ENCODE results near the gene NKX6-2. TPM values are rescaled to one million over a fixed set of nuclear protein-coding genes. Genes with fewer than 3 reads are reported as not detected.

NKX6-2 gene
- total and polyA plus RNA-seq, 4 donors: 0.07 to 7.1 TPM; not detected in 2

DNA sequence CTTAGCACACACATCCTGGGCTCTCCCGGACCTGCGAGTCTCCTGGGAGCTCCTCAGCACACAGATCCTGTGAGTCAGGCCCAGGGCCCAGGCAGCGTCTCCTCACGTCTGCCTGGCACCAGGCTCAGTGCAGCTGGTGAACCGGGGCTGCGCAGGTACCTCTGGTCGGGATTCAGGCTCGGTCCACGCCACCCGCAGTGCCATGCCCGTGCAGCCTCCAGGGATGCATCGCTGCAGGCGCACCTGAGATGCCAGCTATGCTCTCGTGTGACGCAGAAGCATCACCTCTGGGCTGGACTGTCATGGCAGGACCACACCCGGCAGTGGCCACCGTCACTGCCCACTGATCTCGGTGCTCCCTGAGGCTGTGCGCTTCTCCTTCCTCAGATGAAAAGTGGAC lies 52.0 kb downstream of the NKX6-2 start:
- H3K4me1 ChIP-seq (ENCODE audit: control insufficient read depth in 4 of 4, insufficient read depth in 4 of 4, low read length in 3 of 4): no peaks in the 10 kb centered on the region
- no peak overlapping the region for H3K27ac ChIP-seq (ENCODE audit: low read depth in 1 of 2, low read length in 2 of 2)
- H3K36me3 ChIP-seq (ENCODE audit: control insufficient read depth in 4 of 4, insufficient read depth in 3 of 4, low read depth in 1 of 4, low read length in 3 of 4): peaks cover 2 to 24% (median 9%) of the 10 kb centered on the region in 4 donors
- DNase-seq (ENCODE audit: low spot score): no peak
- 96% methylated on average over 19 of the region's 19 CpGs for WGBS
- TF ChIP-seq EGR1 (IDR thresholded peaks at IDR 0.05; ENCODE audit: low read depth in 2 of 2): no peak
- TF ChIP-seq CTCF (IDR thresholded peaks at IDR 0.05; ENCODE audit: low read depth, low read length, missing input control): no peak
- TF ChIP-seq TAF1 (conservative IDR thresholded peaks at IDR 0.05): no peak
- no peak for TF ChIP-seq GABPA (IDR thresholded peaks at IDR 0.05 in 1 of 2, conservative IDR thresholded peaks at IDR 0.05 in 1 of 2)
- no peak for TF ChIP-seq RAD21 (IDR thresholded peaks at IDR 0.05)
- TF ChIP-seq REST (IDR thresholded peaks at IDR 0.05): no peak
- TF ChIP-seq HNF4G (IDR thresholded peaks at IDR 0.05): no peak
- no peak for TF ChIP-seq ATF3 (IDR thresholded peaks at IDR 0.05)
- TF ChIP-seq FOXA1 (IDR thresholded peaks at IDR 0.05): no peak
- TF ChIP-seq RXRA (IDR thresholded peaks at IDR 0.05): no peak
- no peaks in the 10 kb centered on the region for H3K9me3 ChIP-seq (ENCODE audit: control insufficient read depth in 4 of 4, low read length in 3 of 4)
- H3K4me3 ChIP-seq (ENCODE audit: low read depth in 1 of 3, low read length in 3 of 3): no peak overlapping the region
- H3K27me3 ChIP-seq (ENCODE audit: control insufficient read depth in 4 of 4, insufficient read depth in 4 of 4, low read length in 3 of 4): no peaks in the 10 kb centered on the region
- no peak overlapping the region for H3K9ac ChIP-seq (ENCODE audit: low read depth in 1 of 2, low read length in 2 of 2)

Other genes starting within 250 kb of the NKX6-2 start
- 10 to 100 TPM; 12.6 to 26.5 TPM for gene INPP5A, start 248.4 kb downstream of the NKX6-2 start, total RNA-seq
- 1 to 10 TPM; 4.3 to 9.1 TPM for gene INPP5A, start 248.4 kb downstream of the NKX6-2 start, polyA plus RNA-seq
- under 1 TPM; 0.33 to 0.59 TPM for gene CFAP46, start 156.4 kb upstream of the NKX6-2 start, total RNA-seq
- under 1 TPM; 0.36 to 0.47 TPM for gene CFAP46, start 156.4 kb upstream of the NKX6-2 start, polyA plus RNA-seq